ENCODE data around the gene MAP1LC3B. TPM values are rescaled to one million over a fixed set of nuclear protein-coding genes. Genes with fewer than 3 reads are reported as not detected.

MAP1LC3B gene
- total RNA-seq, 1 donor from 2014 or later = 39.5 TPM

DNA sequence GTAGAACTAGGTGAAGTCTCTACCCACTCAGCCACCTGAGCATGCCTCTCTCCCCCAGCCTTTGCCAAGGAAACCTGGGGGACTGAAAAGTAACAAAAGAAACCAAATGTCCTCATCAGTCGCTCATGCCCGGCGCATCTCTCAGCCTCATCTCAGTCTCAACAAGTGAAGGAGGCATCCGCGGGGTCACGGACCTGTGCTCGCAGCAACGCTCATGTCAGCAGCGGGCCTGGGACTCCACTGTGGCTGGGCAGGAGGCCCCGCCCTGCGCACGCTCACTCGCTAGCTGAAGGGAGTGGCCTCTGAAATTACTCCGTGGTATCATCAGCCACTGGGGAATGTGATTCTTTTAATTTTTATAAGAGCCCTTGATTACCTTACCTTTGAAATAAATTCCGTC lies 31.3 kb downstream of the MAP1LC3B start:
- no peak for DNase-seq (ENCODE audit: low read depth)
- TF ChIP-seq, protein P1, sequence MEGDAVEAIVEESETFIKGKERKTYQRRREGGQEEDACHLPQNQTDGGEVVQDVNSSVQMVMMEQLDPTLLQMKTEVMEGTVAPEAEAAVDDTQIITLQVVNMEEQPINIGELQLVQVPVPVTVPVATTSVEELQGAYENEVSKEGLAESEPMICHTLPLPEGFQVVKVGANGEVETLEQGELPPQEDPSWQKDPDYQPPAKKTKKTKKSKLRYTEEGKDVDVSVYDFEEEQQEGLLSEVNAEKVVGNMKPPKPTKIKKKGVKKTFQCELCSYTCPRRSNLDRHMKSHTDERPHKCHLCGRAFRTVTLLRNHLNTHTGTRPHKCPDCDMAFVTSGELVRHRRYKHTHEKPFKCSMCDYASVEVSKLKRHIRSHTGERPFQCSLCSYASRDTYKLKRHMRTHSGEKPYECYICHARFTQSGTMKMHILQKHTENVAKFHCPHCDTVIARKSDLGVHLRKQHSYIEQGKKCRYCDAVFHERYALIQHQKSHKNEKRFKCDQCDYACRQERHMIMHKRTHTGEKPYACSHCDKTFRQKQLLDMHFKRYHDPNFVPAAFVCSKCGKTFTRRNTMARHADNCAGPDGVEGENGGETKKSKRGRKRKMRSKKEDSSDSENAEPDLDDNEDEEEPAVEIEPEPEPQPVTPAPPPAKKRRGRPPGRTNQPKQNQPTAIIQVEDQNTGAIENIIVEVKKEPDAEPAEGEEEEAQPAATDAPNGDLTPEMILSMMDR (conservative IDR thresholded peaks at IDR 0.05; ENCODE audit: low read depth, low read length) = no peak
- H3K4me3 ChIP-seq (ENCODE audit: low read depth, low read length) = no peak overlapping the region

DNA sequence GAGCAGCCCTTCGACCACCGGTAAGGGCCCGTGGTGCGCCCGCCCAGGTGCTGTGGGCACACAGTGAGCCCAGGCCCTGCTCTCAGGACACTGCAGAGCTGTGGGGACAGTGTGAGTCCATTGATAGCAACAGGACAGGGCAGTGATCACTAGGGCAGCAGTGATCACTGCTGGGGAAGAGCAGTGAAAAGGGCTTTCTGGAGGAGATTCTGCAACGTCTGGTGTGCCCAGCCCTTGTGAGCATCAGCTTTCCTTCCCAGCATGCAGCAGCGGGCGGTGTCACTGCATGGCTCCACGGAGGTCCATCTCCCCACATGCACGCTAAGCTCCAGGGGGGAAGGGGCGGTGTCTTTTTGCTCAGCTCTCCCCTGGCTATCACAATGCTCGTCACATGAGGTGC lies 32.1 kb downstream of the MAP1LC3B start:
- no peak overlapping the region for H3K4me3 ChIP-seq (ENCODE audit: low read depth, low read length)
- no peak for DNase-seq (ENCODE audit: low read depth)
- TF ChIP-seq, protein P1 (conservative IDR thresholded peaks at IDR 0.05; ENCODE audit: low read depth, low read length) = no peak

DNA sequence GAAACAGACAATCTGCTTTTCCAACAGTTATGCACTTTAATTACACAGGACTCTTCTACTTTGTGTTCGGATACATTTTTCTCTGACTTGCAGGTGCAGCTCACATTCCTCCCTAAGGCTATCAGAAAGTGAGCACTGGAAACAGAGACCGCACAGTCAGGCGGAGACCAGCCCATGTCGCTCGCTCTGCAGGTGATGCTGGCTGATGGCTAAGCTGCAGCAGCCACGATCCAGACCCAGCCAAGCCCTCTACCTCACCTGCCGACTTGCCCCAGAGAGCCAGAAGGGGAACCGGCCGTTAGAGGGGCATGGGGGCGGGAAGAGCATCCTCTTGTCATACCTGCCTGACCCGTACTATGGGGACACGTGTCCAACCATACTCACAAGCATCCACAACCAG lies 33.8 kb downstream of the MAP1LC3B start:
- TF ChIP-seq, protein P1 (conservative IDR thresholded peaks at IDR 0.05; ENCODE audit: low read depth, low read length) = no peak
- DNase-seq (ENCODE audit: low read depth) = no peak
- H3K4me3 ChIP-seq (ENCODE audit: low read depth, low read length) = no peak overlapping the region

DNA sequence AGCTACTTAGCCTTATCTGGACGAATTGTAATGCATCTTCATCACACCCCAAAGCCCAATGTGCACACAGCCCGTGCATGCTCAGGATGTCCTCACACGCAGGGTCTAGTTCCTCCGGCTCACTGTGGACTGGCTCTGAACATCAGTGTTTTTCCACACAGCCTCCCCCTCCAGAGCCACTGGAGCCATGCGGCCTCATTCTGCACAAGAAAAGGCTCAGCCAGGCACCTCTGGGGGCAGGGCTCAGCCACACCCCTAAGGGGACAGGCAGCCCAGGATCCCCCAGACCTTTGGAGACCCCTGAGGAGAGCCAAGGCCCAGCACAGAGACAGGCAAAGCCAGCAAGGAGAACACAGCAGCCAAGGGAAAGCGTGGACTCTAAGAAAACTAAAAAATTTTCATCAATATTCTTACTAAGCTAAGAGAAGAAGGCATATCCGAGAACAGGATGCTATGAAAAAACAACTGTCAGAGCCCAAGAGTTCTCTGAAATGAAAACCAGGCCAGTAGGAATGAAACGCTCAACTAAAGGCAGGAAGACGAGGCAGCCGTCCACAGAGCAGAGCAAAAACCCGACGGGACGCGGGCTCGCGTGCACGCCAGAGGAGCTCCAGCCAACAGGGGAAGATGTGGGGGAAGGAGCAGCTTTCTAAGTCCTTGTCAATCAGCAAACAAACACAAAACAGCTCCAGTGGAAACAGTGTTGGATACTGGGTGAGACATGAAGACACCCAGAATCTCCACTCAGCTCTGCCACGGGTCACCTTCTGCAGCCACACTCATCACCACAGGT lies 34.5 kb downstream of the MAP1LC3B start:
- DNase-seq (ENCODE audit: low read depth) = no peak
- no peak overlapping the region for H3K4me3 ChIP-seq (ENCODE audit: low read depth, low read length)
- TF ChIP-seq, protein P1 (conservative IDR thresholded peaks at IDR 0.05; ENCODE audit: low read depth, low read length) = no peak

DNA sequence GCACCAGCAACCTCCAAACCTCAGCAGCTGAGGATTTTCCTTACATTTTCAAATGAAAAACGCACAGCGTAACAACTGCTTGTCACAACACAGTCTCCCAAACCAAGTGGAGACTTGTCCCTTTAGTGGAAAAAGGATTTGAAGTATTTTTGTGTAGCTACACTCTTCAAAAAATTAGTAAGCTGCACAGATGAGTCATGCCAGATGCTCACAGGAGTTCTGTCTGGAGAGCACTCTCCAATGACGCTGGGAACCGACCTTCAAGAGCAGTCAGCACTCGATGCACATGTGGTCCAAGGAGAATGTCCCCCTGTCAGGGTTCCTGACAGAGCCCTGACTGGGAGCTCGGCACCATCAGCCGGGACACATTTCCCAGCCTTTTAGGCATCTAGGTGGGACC lies 39.8 kb downstream of the MAP1LC3B start:
- DNase-seq (ENCODE audit: low read depth) = no peak
- TF ChIP-seq, protein P1 (conservative IDR thresholded peaks at IDR 0.05; ENCODE audit: low read depth, low read length) = no peak
- H3K4me3 ChIP-seq (ENCODE audit: low read depth, low read length) = no peak overlapping the region

DNA sequence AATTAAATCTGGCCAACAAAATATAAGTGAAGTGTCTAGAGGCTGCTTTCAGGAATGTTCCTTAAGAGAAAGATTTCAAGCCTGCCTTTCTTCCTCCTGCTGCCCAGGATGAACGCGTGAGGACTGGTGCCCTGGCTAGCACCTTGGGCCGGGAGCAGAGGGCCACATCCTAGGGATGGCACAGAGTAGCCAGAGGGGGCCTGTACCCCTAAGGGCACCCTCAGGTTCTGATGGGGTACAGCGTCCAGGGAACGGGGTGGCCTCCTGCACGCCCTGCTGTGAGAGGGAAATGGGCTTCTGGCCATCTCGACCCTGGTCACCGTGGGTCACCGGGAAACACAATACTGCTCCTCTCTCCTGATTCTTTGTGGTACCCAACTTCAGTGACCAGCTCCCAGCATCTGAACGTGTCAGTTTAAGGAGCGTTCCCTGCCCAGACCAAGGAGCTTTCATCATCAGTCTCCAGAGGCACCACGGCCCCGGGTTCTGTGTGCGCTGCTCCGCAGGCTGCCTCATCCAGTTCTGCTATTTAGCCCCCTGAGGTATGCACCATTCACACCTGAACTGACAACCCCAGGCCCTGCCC lies 40.3 kb downstream of the MAP1LC3B start:
- DNase-seq (ENCODE audit: low read depth) = no peak
- TF ChIP-seq, protein P1 (conservative IDR thresholded peaks at IDR 0.05; ENCODE audit: low read depth, low read length) = no peak
- H3K4me3 ChIP-seq (ENCODE audit: low read depth, low read length) = no peak overlapping the region

All from epithelial cell of proximal tubule (primary cell).